K562 (cell line): ENCODE measurements around the gene SLC10A4. TPM values are rescaled to one million over a fixed set of nuclear protein-coding genes. Genes with fewer than 3 reads are reported as not detected.

ENCODE experiments used
- ATAC-seq: fragments of 200-7000 bp; cut with Tn5 transposase; 3 replicates; pipeline ENCODE4 v1.9.1; 2020; ENCODE audit warnings: moderate library complexity
- BruUV-seq: library from RNA; stranded (reverse); fragments of 400-500 nt; replicated peaks from 2 replicates; lab custom pipeline; 2021; lab: Mats Ljungman, UMichigan
- CTCF ChIA-PET: fragments of 300-600 bp; formaldehyde crosslinking; extraction: SDS; loops from one replicate; lab custom pipeline; 2021; ENCODE audit warnings: low intra/inter-chr PET ratio; lab: Yijun Ruan, JAX
- POLR2A ChIA-PET: fragments of 300-600, 350-650 bp; sonication (Branson Sonifier 250); formaldehyde crosslinking; extraction: SDS; loops from one replicate; lab custom pipeline; 2021; ENCODE audit warnings: antibody characterized with exemption, inconsistent platforms; lab: Yijun Ruan, JAX
- DNase-seq, 4 experiments: peaks; one replicate each; pipeline versions ENCODE4 v3.0.0 to v3.0.0-alpha.2; 2011 to 2018; ENCODE audit warnings: low spot score in 3 of 4, mixed read lengths in 3 of 4; ENCODE audit errors: extremely low read depth in 1 of 4
- FAIRE-seq: peaks from 2 replicates; lab custom pipeline; 2011; peaks lifted over from hg19 to GRCh38; lab: Jason Lieb, UNC
- H2AFZ ChIP-seq: 2 replicates; pipeline ENCODE4 v1.6.0; 2011; ENCODE audit warnings: low read depth, low read length, control low read depth, inconsistent platforms
- H3K27ac ChIP-seq: fragments of 200-600 bp; 3 replicates; pipeline ENCODE4 v1.8.0; 2011; ENCODE audit warnings: low read depth, mild to moderate bottlenecking, control low read depth, inconsistent platforms, low read length, moderate library complexity, mixed read lengths; ENCODE audit errors: extremely low read depth
- H3K27me3 ChIP-seq, 2 experiments: fragments of 300-600 bp in 1 of 2; 2 replicates in 1 of 2; 3 replicates in 1 of 2; pipeline versions ENCODE4 v1.6.0 to v1.8.0; 2011; ENCODE audit warnings: inconsistent platforms in 2 of 2, low read length in 2 of 2, mild to moderate bottlenecking in 1 of 2, mixed read lengths in 1 of 2, moderate library complexity in 1 of 2; ENCODE audit not compliant: control insufficient read depth in 2 of 2, insufficient read depth in 2 of 2
- H3K36me3 ChIP-seq: fragments of 300-600 bp; 3 replicates; pipeline ENCODE4 v1.8.0; 2011; ENCODE audit warnings: mild to moderate bottlenecking, low read length, inconsistent platforms; ENCODE audit not compliant: control insufficient read depth, insufficient read depth
- H3K4me1 ChIP-seq, 2 experiments: fragments of 200-600 bp in 1 of 2; replicated peaks in 1 of 2; 2 replicates in 1 of 2; 3 replicates in 1 of 2; pipeline versions ENCODE4 v1.5.1 to v1.8.0; 2011; ENCODE audit warnings: inconsistent platforms in 2 of 2, low read length in 2 of 2, mild to moderate bottlenecking in 1 of 2, mixed read lengths in 1 of 2, moderate library complexity in 1 of 2; ENCODE audit not compliant: control insufficient read depth in 2 of 2, insufficient read depth in 2 of 2
- H3K4me2 ChIP-seq: 2 replicates; pipeline ENCODE4 v1.6.1; 2011; ENCODE audit warnings: low read length, control low read depth, inconsistent platforms, mixed read lengths; ENCODE audit not compliant: insufficient read depth
- H3K4me3 ChIP-seq: fragments of 200-600 bp; sonication (generic), shearing (Covaris generic); 2 replicates; pipeline ENCODE4 v1.5.1; 2016; ENCODE audit warnings: control low read depth, inconsistent platforms
- H3K79me2 ChIP-seq: fragments of 200-600 bp; 3 replicates; pipeline ENCODE4 v1.8.0; 2011; ENCODE audit warnings: low read length, inconsistent platforms; ENCODE audit not compliant: control insufficient read depth, insufficient read depth
- H3K9ac ChIP-seq, 2 experiments: 2 replicates each; pipeline versions ENCODE4 v1.6.0 to v1.6.1; 2011; ENCODE audit warnings: low read depth in 2 of 2, low read length in 2 of 2, control low read depth in 1 of 2, inconsistent platforms in 1 of 2, mild to moderate bottlenecking in 1 of 2, mixed read lengths in 1 of 2; ENCODE audit not compliant: insufficient read depth in 1 of 2
- H3K9me1 ChIP-seq: one replicate; pipeline ENCODE4 v1.6.0; 2011; ENCODE audit warnings: inconsistent platforms, mild to moderate bottlenecking, low read length, moderate library complexity; ENCODE audit not compliant: control insufficient read depth, insufficient read depth
- H3K9me3 ChIP-seq: replicated peaks from 2 replicates; pipeline ENCODE4 v1.5.1; 2011; ENCODE audit warnings: low read depth, low read length, inconsistent platforms; ENCODE audit not compliant: control insufficient read depth, insufficient read depth
- H4K20me1 ChIP-seq: replicated peaks from 2 replicates; pipeline ENCODE4 v1.6.1; 2011; ENCODE audit warnings: low read length, inconsistent platforms, mixed read lengths; ENCODE audit not compliant: control insufficient read depth, insufficient read depth
- ATF1 ChIP-seq, 2 experiments: fragments of 450-650 bp in 1 of 2; IDR thresholded peaks; 2 replicates each; pipeline ENCODE4 v1.6.1; 2016; ENCODE audit warnings: missing compliant biosample characterization in 1 of 2, missing genetic modification characterization in 1 of 2
- E2F3 ChIP-seq: fragments of 250-450 bp; sonication (Bioruptor Pico); IDR thresholded peaks from 2 replicates; pipeline ENCODE4 v1.4.0; 2020; ENCODE audit warnings: mild to moderate bottlenecking
- IRF2 ChIP-seq: sonication (generic); formaldehyde crosslinking; IDR thresholded peaks from 2 replicates; pipeline ENCODE4 v1.8.1; 2022; ENCODE audit warnings: mild to moderate bottlenecking, missing genetic modification reagents
- KDM1A ChIP-seq, 2 experiments: fragments of 450-650 bp; IDR thresholded peaks; 2 replicates each; pipeline ENCODE4 v1.6.1; 2016; ENCODE audit warnings: mild to moderate bottlenecking in 2 of 2
- MAFK ChIP-seq: IDR thresholded peaks from 2 replicates; pipeline ENCODE4 v1.6.1; 2011; ENCODE audit warnings: low read length, improper control_type of control experiment
- MYC ChIP-seq, 2 experiments: fragments of 250-450 bp in 1 of 2; sonication (Bioruptor Pico) in 1 of 2; IDR thresholded peaks; 2 replicates each; pipeline versions ENCODE4 v1.5.1 to v1.6.1; 2012 to 2021; ENCODE audit warnings: low read depth in 2 of 2, borderline replicate concordance in 1 of 2, improper control_type of control experiment in 1 of 2, low read length in 1 of 2, mild to moderate bottlenecking in 1 of 2, moderate library complexity in 1 of 2
- NFE2L1 ChIP-seq: fragments of 450-650 bp; IDR thresholded peaks from 2 replicates; pipeline ENCODE4 v1.6.1; 2016; ENCODE audit warnings: missing genetic modification characterization, low read depth, mild to moderate bottlenecking, missing compliant biosample characterization, moderate library complexity, borderline replicate concordance
- SMARCA5 ChIP-seq: fragments of 450-650 bp; IDR thresholded peaks from 2 replicates; pipeline ENCODE4 v1.6.1; 2016
- TEAD4 ChIP-seq, 2 experiments: sonication (generic) in 1 of 2; formaldehyde crosslinking in 1 of 2; IDR thresholded peaks; 2 replicates each; pipeline versions ENCODE4 v1.6.1 to v1.8.0; 2012 to 2022; ENCODE audit warnings: borderline replicate concordance in 1 of 2, inconsistent platforms in 1 of 2, low read length in 1 of 2, mild to moderate bottlenecking in 1 of 2, missing genetic modification reagents in 1 of 2
- WGBS: fragments of 100-300 bp; shearing (Covaris generic); methylation state at CpG from one replicate; pipeline ENCODE4 v1.1.6; 2016; ENCODE audit warnings: low coverage, mixed read lengths; ENCODE audit not compliant: insufficient coverage; ENCODE audit errors: missing lambda C conversion rate; 5-methylcytosine and 5-hydroxymethylcytosine counted together
- in situ Hi-C: fragments of 300-500 bp; cut with MboI; formaldehyde crosslinking; loops from 4 replicates; pipeline ENCODE4 v1.15.0; 2018; ENCODE audit warnings: inconsistent platforms, mixed read lengths
- intact Hi-C: fragments of 100-400 bp; cut with micrococcal nuclease; formaldehyde crosslinking; loops from 2 replicates; pipeline ENCODE4 v1.14.2; 2022
- polyA plus RNA-seq, 8 experiments: library from polyadenylated mRNA; depleted of rRNA in 4 of 8; stranded (reverse) in 5 of 8; unstranded in 3 of 8; fragments of >200 nt; fragmentation: Nextera tagmentation in 2 of 8; fragmentation: Illumina TruSeq in 1 of 8; extraction: Ambion mirVana in 2 of 8; extraction: Trizol in 1 of 8; gene quantifications; 2 replicates each; pipeline versions ENCODE4 v1.2.1 to v1.2.3, GENCODE V29; 2011 to 2014; ENCODE audit warnings: inconsistent platforms in 1 of 8, missing spikeins in 1 of 8
- total RNA-seq, 7 experiments: library from RNA; depleted of rRNA in 6 of 7; stranded (reverse); fragments of >200 nt in 6 of 7; fragmentation: Illumina TruSeq in 2 of 7; extraction: Trizol in 2 of 7; gene quantifications; 2 replicates each; pipeline versions ENCODE4 v1.2.1 to v1.2.3, GENCODE V29; 2011 to 2021; ENCODE audit warnings: low replicate concordance in 1 of 7
- TF ChIP-seq, protein P1 (sequence below): fragments of 450-650 bp; IDR thresholded peaks from 2 replicates; pipeline ENCODE4 v1.7.1; 2018; ENCODE audit warnings: mild to moderate bottlenecking, low read depth; ENCODE audit not compliant: partially characterized antibody
- TF ChIP-seq, protein P2 (sequence below): sonication (generic); formaldehyde crosslinking; IDR thresholded peaks from 2 replicates; pipeline ENCODE4 v1.8.0; 2022; ENCODE audit warnings: missing genetic modification reagents, mild to moderate bottlenecking, borderline replicate concordance
- TF ChIP-seq, protein P3 (sequence below): fragments of 200-800 bp; sonication (Bioruptor generic); IDR thresholded peaks from 2 replicates; pipeline ENCODE4 v1.6.1; 2017; ENCODE audit warnings: missing genetic modification characterization, missing compliant biosample characterization
- TF ChIP-seq, protein P4 (sequence below): fragments of 200-800 bp; sonication (Bioruptor generic); IDR thresholded peaks from 2 replicates; pipeline ENCODE4 v1.6.1; 2017; ENCODE audit warnings: missing genetic modification characterization, missing compliant biosample characterization

Gene SLC10A4
- total and polyA plus RNA-seq, 9 of the 15 experiments (the other 6 are each of a cell fraction or from before 2014, with no cell fraction given) = 2.5 to 16.9 (median 9.3) TPM

DNA sequence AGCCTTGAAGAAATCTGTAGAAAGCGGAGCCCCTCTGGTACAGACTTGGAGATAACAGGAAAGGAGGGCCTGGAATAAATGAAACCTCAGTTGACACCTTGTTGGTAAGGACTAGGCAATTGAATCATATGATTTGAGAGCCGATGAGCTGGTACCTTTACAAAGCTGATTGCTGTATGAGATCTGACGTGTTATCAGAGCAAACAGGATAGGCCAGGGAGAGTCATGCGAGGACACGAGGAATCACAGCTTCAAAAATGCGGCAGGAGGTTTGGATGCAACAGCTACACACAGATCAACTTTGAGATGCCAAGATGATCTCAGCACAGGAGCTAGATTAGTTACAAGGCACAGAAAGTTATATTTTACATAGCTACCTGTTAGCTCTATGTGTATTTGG is 7.4 kb upstream of the SLC10A4 start:
- POLR2A ChIA-PET = interaction anchor here (0.7 to 1.6 kb wide), 4 partner anchors 8 to 20 kb away, joined by 3 to 5 read pairs (median 3); no protein-coding TSS in a partner anchor
- peak; percentile 71 for FAIRE-seq
- no peak for TF ChIP-seq E2F3 (CRISPR knock-in tag)
- peak; percentile 69 to 75; a peak in 3 of 4 replicates for TF ChIP-seq KDM1A (IDR thresholded peaks at IDR 0.05)
- TF ChIP-seq SMARCA5 = no peak
- TF ChIP-seq, protein P1, sequence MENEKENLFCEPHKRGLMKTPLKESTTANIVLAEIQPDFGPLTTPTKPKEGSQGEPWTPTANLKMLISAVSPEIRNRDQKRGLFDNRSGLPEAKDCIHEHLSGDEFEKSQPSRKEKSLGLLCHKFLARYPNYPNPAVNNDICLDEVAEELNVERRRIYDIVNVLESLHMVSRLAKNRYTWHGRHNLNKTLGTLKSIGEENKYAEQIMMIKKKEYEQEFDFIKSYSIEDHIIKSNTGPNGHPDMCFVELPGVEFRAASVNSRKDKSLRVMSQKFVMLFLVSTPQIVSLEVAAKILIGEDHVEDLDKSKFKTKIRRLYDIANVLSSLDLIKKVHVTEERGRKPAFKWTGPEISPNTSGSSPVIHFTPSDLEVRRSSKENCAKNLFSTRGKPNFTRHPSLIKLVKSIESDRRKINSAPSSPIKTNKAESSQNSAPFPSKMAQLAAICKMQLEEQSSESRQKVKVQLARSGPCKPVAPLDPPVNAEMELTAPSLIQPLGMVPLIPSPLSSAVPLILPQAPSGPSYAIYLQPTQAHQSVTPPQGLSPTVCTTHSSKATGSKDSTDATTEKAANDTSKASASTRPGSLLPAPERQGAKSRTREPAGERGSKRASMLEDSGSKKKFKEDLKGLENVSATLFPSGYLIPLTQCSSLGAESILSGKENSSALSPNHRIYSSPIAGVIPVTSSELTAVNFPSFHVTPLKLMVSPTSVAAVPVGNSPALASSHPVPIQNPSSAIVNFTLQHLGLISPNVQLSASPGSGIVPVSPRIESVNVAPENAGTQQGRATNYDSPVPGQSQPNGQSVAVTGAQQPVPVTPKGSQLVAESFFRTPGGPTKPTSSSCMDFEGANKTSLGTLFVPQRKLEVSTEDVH = no peak
- 0 out of 2 replicates have a peak, but pooled peaks have one; percentile 32 for TF ChIP-seq MYC (IDR thresholded peaks at IDR 0.05; ENCODE audit: low read depth, low read length)
- TF ChIP-seq MYC (CRISPR knock-in tag; IDR thresholded peaks at IDR 0.05; ENCODE audit: borderline replicate concordance, low read depth) = no peak
- TF ChIP-seq, protein P2, sequence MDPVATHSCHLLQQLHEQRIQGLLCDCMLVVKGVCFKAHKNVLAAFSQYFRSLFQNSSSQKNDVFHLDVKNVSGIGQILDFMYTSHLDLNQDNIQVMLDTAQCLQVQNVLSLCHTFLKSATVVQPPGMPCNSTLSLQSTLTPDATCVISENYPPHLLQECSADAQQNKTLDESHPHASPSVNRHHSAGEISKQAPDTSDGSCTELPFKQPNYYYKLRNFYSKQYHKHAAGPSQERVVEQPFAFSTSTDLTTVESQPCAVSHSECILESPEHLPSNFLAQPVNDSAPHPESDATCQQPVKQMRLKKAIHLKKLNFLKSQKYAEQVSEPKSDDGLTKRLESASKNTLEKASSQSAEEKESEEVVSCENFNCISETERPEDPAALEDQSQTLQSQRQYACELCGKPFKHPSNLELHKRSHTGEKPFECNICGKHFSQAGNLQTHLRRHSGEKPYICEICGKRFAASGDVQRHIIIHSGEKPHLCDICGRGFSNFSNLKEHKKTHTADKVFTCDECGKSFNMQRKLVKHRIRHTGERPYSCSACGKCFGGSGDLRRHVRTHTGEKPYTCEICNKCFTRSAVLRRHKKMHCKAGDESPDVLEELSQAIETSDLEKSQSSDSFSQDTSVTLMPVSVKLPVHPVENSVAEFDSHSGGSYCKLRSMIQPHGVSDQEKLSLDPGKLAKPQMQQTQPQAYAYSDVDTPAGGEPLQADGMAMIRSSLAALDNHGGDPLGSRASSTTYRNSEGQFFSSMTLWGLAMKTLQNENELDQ (CRISPR knock-in tag) = no peak
- TF ChIP-seq, protein P3, sequence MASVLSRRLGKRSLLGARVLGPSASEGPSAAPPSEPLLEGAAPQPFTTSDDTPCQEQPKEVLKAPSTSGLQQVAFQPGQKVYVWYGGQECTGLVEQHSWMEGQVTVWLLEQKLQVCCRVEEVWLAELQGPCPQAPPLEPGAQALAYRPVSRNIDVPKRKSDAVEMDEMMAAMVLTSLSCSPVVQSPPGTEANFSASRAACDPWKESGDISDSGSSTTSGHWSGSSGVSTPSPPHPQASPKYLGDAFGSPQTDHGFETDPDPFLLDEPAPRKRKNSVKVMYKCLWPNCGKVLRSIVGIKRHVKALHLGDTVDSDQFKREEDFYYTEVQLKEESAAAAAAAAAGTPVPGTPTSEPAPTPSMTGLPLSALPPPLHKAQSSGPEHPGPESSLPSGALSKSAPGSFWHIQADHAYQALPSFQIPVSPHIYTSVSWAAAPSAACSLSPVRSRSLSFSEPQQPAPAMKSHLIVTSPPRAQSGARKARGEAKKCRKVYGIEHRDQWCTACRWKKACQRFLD = no peak
- TF ChIP-seq IRF2 (CRISPR knock-in tag) = no peak
- no peak for TF ChIP-seq NFE2L1 (tag)
- no peak for TF ChIP-seq ATF1 (CRISPR knock-in tag; IDR thresholded peaks at IDR 0.05)
- TF ChIP-seq ATF1 (tag; IDR thresholded peaks at IDR 0.05) = peak; percentile 77
- no peak for TF ChIP-seq TEAD4 (IDR thresholded peaks at IDR 0.05; ENCODE audit: low read length)
- TF ChIP-seq TEAD4 (CRISPR knock-in tag; IDR thresholded peaks at IDR 0.05; ENCODE audit: borderline replicate concordance) = no peak
- TF ChIP-seq, protein P4, sequence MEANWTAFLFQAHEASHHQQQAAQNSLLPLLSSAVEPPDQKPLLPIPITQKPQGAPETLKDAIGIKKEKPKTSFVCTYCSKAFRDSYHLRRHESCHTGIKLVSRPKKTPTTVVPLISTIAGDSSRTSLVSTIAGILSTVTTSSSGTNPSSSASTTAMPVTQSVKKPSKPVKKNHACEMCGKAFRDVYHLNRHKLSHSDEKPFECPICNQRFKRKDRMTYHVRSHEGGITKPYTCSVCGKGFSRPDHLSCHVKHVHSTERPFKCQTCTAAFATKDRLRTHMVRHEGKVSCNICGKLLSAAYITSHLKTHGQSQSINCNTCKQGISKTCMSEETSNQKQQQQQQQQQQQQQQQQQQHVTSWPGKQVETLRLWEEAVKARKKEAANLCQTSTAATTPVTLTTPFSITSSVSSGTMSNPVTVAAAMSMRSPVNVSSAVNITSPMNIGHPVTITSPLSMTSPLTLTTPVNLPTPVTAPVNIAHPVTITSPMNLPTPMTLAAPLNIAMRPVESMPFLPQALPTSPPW (CRISPR knock-in tag) = no peak
- TF ChIP-seq MAFK = no peak

More for the DNA sequence above, 7.4 kb upstream of the SLC10A4 start:
- H3K4me2 ChIP-seq = no peak overlapping the region
- H2AFZ ChIP-seq = no peak overlapping the region; the same call in 1 of the 2 replicates
- H3K27me3 ChIP-seq = no peaks in the 10 kb centered on the region; a peak in 1 of 5 replicates
- CTCF ChIA-PET = no interaction called here
- peaks cover 0 to 10% of the 10 kb centered on the region in 2 experiments; a peak in 4 of 5 replicates for H3K4me1 ChIP-seq
- intact Hi-C loops = no loop called here
- BruUV-seq = no TSS peak
- in situ Hi-C loops = no loop called here
- no peak overlapping the region for H3K9ac ChIP-seq
- no peaks in the 10 kb centered on the region for H3K9me1 ChIP-seq
- no peak overlapping the region for H3K4me3 ChIP-seq
- no peaks in the 10 kb centered on the region for H4K20me1 ChIP-seq
- ATAC-seq (peak; percentile 38; the same call in 1 of the 3 replicates), DNase-seq (no peak)
- no peaks in the 10 kb centered on the region for H3K79me2 ChIP-seq
- WGBS = 10% methylated on average over 6 of the region's 6 CpGs
- H3K36me3 ChIP-seq = no peaks in the 10 kb centered on the region
- no peak overlapping the region for H3K27ac ChIP-seq
- no peaks in the 10 kb centered on the region for H3K9me3 ChIP-seq
